Stomach smooth muscle (tissue), 2 donors: ENCODE measurements around the gene LRRC8C.

Source experiments
- H3K27ac ChIP-seq: one replicate; pipeline ENCODE4 v1.7.0; 2013; ENCODE audit warnings: mild to moderate bottlenecking, low read length, inconsistent platforms
- H3K27me3 ChIP-seq, 2 donors: one replicate each; pipeline ENCODE4 v1.7.0; 2013; ENCODE audit warnings: low read length in 2 of 2; ENCODE audit not compliant: insufficient read depth in 2 of 2, control insufficient read depth in 1 of 2
- H3K36me3 ChIP-seq, 2 donors: one replicate each; pipeline ENCODE4 v1.7.0; 2013; ENCODE audit warnings: low read length in 2 of 2; ENCODE audit not compliant: control insufficient read depth in 2 of 2, insufficient read depth in 2 of 2
- H3K4me1 ChIP-seq: one replicate; pipeline ENCODE4 v1.7.0; 2013; ENCODE audit warnings: low read length; ENCODE audit not compliant: control insufficient read depth, insufficient read depth
- H3K4me3 ChIP-seq, 2 donors: one replicate each; pipeline ENCODE4 v1.7.0; 2013; ENCODE audit warnings: low read length in 2 of 2
- H3K9ac ChIP-seq, 2 donors: one replicate each; pipeline ENCODE4 v1.7.0; 2013; ENCODE audit warnings: low read length in 2 of 2, mild to moderate bottlenecking in 1 of 2
- H3K9me3 ChIP-seq, 2 donors: one replicate each; pipeline ENCODE4 v1.7.0; 2013; ENCODE audit warnings: low read length in 2 of 2; ENCODE audit not compliant: control insufficient read depth in 2 of 2
- donor health status: healthy.
- donor health status: Pancreatic carcinoma.

The LRRC8C gene

DNA sequence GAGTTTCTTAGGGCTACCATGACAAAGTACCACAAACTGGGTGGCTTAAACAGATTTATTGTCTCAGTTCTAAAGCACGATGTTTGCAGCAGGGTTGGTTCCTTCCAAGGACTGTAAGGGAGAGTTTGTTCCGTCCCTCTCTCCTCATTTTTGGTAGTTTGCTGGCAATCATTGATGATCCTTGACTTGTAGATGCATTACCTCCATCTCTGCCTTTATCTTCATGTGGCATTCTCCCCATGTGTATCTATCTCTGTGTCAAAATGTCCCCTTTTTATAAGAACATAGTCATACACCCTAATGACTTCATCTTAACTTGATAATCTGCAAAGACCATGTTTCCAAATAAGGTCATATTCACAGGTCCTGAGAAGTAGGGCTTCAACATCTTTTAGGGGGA lies 90.2 kb downstream of the LRRC8C start:
- H3K27ac ChIP-seq: no peak overlapping the region
- H3K4me1 ChIP-seq: peaks cover 5% of the 10 kb centered on the region

DNA sequence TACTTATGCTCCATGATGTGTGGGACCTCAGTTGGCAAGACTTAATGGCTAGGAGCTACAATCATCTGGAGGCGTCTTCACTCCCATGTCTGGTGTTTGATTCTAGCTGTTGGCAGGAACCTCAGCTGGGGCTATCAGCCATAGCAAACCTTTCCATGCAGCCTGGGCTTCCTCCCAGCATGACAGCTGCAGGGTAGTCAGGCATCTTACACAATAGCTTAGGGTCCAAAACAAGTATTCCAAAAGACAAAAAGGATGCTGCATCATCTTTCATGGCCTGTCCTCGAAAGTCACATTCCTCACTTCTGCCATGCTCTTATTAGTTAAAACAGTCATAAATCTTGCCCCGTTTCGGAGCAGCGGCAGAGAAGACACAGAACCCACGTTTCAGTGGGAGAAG lies 90.9 kb downstream of the LRRC8C start:
- H3K27ac ChIP-seq: no peak overlapping the region
- H3K27me3 ChIP-seq: no peaks in the 10 kb centered on the region
- H3K9ac ChIP-seq: no peak overlapping the region
- peaks cover 5% of the 10 kb centered on the region for H3K4me1 ChIP-seq
- H3K4me3 ChIP-seq: no peak overlapping the region
- H3K36me3 ChIP-seq: no peaks in the 10 kb centered on the region
- no peaks in the 10 kb centered on the region for H3K9me3 ChIP-seq

More for the DNA sequence above, 90.2 kb downstream of the LRRC8C start:
- Histone ChIP-seq H3K9me3 (no peaks in the 10 kb centered on the region), H3K4me3 (no peak overlapping the region), H3K9ac (no peak overlapping the region), H3K36me3 (no peaks in the 10 kb centered on the region), H3K27me3 (no peaks in the 10 kb centered on the region)

DNA sequence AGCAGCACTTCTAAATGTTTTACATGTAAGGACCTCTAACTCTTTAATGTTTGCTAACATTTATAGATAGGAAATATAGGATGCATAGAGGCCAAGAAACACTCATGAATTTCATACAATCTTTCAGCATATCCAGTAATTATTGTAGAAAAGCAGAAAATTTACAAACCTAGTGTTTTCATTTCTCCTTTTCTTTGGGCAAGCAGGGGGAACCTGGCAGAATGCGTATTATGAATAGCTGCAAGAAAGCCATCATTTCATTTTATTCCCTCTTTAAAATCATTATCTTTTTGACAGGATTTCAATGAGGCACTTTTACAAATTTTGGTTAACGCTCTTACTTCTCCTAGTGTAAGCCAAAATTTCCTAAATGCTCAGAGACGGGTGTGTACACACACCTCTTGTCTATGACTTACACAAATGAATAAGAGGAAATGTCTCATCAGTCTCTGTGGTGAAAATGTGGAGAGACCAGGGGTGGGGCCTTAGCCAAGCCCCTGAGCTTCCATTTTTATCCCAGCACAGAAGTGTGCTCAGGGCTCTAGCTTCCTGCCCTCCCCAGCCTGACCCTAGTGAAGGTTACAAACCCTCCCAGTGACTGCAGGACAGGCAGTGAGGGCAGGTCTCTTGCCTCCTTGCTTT lies 91.6 kb downstream of the LRRC8C start:
- H3K36me3 ChIP-seq: no peaks in the 10 kb centered on the region
- H3K4me1 ChIP-seq: peaks cover 5% of the 10 kb centered on the region
- no peak overlapping the region for H3K9ac ChIP-seq
- H3K4me3 ChIP-seq: peak overlapping the region in 1 of 2 donors; percentile 15
- H3K27ac ChIP-seq: no peak overlapping the region
- H3K27me3 ChIP-seq: no peaks in the 10 kb centered on the region
- H3K9me3 ChIP-seq: no peaks in the 10 kb centered on the region

DNA sequence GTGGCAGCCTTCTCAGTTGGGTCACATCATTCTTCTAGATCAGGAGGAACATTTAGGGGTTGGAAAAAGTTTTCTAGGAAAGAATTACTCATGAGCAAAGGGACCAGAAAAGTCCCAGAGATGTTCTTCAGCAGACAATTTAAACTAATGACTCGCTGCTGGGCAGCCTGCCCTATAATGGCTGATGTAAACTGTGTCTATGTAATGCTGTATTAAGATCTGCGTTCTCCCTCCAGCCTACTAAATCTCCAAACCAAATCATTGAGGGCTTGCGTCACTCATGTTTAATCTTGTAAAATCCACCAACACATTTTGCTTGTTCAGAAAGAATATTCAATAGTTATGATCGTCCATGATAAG lies 92.1 kb downstream of the LRRC8C start:
- no peaks in the 10 kb centered on the region for H3K27me3 ChIP-seq
- no peak overlapping the region for H3K9ac ChIP-seq
- H3K27ac ChIP-seq: no peak overlapping the region
- H3K9me3 ChIP-seq: no peaks in the 10 kb centered on the region
- H3K36me3 ChIP-seq: no peaks in the 10 kb centered on the region
- no peak overlapping the region for H3K4me3 ChIP-seq
- H3K4me1 ChIP-seq: peaks cover 5% of the 10 kb centered on the region

DNA sequence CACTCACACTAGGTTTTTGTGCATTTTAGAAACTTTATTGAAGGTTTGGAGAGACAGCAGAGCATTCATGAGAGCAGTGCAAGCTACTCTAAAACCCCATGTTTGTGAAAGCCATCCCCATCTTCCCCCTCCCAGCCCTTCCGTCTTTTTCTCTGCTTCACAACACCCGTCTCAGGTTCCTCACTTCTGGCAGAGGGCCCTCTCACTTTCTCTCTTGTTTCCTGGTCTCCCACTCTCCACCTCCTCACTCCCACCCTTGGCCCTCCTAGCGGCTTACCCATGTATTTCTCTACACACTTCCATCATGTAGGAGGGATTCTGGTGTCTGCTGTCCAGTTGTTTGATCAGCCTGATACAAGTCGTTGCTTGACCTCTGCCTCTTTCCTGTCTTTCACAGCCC lies 92.7 kb downstream of the LRRC8C start:
- no peak overlapping the region for H3K27ac ChIP-seq
- no peaks in the 10 kb centered on the region for H3K27me3 ChIP-seq
- H3K4me1 ChIP-seq: peaks cover 5% of the 10 kb centered on the region

DNA sequence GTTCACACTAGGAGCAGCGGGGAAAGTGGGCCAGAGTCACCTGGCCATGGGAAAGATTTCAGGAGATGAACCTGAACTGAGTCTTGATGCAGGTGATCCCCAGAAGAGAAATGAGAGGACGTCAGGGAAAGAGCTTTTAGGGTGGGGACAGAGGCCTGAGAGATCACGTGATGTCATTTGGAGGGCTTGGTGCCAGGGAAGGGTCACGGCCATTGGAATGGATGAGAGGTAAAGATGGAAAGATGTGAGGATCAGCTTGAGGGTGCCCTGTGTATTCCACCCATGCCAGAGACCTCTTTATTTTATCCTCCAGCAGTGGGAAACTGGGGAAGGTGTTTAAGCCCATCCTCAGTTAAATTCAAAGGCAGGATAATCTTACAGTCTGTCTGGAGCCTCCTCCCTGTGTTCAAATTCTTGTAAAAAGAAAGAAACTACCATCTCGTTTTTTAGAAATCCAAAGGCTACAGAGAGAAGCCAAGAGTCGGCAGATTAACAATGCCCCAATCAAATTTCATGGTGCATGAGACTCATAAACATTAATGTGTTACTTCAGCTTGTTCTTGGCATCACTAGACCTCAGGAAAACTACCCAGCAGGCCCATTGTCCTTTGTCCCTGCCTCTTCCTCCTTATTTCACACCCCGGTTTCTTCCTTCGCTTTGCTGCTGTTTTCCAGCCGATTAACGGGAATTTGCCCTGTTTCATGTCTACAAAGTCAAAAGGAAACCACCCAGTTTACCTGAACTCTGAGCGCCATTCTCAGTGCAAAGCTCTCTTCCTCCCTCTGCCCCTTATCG lies 94.8 kb downstream of the LRRC8C start:
- Histone ChIP-seq H3K4me3 (no peak overlapping the region), H3K4me1 (peaks cover 5% of the 10 kb centered on the region), H3K9ac (no peak overlapping the region), H3K9me3 (no peaks in the 10 kb centered on the region), H3K36me3 (no peaks in the 10 kb centered on the region), H3K27me3 (no peaks in the 10 kb centered on the region), H3K27ac (no peak overlapping the region)

More for the DNA sequence above, 92.7 kb downstream of the LRRC8C start:
- Histone ChIP-seq H3K36me3 (no peaks in the 10 kb centered on the region), H3K9ac (no peak overlapping the region), H3K4me3 (no peak overlapping the region), H3K9me3 (no peaks in the 10 kb centered on the region)

DNA sequence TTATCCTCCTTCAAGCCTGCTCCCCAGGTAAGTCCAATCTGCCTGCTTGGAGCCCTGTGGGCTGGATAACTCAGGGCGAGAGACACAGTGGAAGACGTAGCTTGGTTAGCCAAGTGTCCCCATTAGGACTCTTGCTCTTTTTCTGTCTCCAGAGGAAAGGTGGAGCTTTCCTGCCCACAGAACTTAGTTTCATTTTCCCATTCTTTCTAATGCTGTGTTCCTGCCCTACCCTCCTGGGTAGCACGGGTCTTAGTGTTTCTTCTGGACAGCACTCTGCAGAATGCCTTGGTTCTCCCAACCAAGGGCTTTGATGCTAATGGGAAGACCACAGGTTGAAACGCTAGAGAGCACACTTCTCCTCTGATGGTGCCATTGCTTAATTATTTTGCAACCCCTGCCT lies 95.5 kb downstream of the LRRC8C start:
- Histone ChIP-seq H3K27me3 (no peaks in the 10 kb centered on the region), H3K4me1 (peaks cover 5% of the 10 kb centered on the region), H3K27ac (no peak overlapping the region), H3K4me3 (no peak overlapping the region), H3K36me3 (no peaks in the 10 kb centered on the region), H3K9ac (no peak overlapping the region), H3K9me3 (no peaks in the 10 kb centered on the region)

DNA sequence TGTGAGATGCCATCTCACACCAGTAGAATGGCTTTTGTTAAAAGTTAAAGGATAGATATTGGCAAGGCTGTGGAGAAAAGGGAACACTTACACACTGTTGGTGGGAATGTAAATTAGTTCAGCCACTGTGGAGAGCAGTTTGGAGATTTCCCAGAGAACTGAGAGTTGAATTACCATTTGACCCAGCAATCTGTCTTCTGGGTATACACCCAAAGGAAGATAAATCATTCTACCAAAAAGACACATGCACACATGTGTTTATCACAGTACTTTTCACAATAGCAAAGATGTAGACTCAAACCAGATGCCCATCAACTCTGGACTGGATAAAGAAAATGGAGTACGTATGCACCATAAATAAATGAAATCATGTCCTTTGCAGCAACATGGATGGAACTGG lies 99.3 kb downstream of the LRRC8C start:
- Histone ChIP-seq H3K4me1 (no peaks in the 10 kb centered on the region), H3K9ac (no peak overlapping the region), H3K9me3 (no peaks in the 10 kb centered on the region), H3K27ac (no peak overlapping the region), H3K36me3 (no peaks in the 10 kb centered on the region), H3K4me3 (no peak overlapping the region), H3K27me3 (no peaks in the 10 kb centered on the region)

DNA sequence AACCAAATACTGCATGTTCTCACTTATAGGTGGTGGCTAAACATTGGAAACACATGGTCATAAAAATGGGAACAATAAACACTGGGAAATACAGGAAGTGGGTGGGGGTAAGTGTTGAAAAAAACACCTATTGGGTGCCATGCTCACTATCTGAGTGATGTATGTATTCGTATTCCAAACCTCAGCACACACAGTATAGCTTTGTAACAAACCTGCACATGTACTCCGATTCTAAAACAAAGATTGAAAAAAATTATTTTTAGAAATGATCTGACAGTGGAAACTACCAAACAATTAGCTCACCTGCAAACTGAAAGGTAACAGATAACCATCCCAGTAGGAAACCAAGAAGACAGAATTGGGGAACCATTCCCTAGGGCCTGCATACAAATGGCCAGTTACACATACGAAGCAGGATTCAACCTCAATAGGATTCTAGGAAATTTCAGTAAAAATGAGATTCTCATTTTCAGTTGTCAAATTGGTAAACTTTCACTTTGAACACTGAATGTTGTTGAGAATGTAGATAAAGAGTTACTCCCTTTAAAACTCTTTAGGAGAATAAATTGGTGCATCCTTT lies 99.8 kb downstream of the LRRC8C start:
- H3K9ac ChIP-seq: no peak overlapping the region
- H3K9me3 ChIP-seq: no peaks in the 10 kb centered on the region
- no peak overlapping the region for H3K4me3 ChIP-seq
- no peaks in the 10 kb centered on the region for H3K36me3 ChIP-seq
- no peak overlapping the region for H3K27ac ChIP-seq
- H3K27me3 ChIP-seq: no peaks in the 10 kb centered on the region
- no peaks in the 10 kb centered on the region for H3K4me1 ChIP-seq

DNA sequence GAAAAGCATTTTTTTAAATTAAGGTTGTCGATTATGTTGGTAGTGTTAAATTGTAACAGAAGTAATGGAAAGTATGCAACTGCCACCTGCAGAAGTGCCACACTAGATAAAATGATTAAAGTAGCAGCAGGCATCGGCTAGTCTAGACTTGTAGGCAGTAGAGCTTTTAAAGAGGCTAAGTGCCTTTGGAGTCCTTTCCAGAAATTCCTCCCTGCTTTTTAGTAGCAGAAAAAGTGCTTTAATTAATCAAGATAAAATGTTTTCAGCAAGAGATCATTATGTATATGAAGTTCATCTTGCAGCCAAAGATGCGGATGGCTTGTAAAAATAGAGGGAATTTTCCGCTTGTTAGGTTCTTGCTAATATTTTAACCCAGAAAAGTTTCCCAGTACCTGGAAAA lies 100.8 kb downstream of the LRRC8C start:
- H3K27ac ChIP-seq: no peak overlapping the region
- no peak overlapping the region for H3K4me3 ChIP-seq
- H3K36me3 ChIP-seq: no peaks in the 10 kb centered on the region
- H3K4me1 ChIP-seq: no peaks in the 10 kb centered on the region
- no peak overlapping the region for H3K9ac ChIP-seq
- no peaks in the 10 kb centered on the region for H3K27me3 ChIP-seq
- H3K9me3 ChIP-seq: no peaks in the 10 kb centered on the region

DNA sequence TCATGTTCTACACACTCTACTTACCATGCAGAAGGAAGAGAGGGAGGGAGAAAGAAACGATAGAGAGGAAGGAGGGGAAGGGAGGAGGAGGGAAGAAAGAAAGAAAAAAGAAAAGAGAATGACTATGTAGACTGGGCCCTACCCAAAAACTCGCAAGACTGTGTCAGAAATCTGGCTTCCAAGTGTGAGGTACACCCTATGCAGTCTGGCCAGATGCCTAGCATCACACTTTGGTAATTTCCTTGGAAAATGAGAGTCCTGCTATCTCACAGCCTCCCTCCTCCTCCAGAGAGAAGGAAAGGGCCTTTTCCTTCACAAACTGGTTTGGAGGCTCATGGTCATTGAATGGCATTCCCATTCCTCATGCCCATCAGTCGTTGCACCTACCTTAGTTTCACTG lies 101.5 kb downstream of the LRRC8C start:
- no peaks in the 10 kb centered on the region for H3K36me3 ChIP-seq
- no peak overlapping the region for H3K4me3 ChIP-seq
- H3K9me3 ChIP-seq: no peaks in the 10 kb centered on the region
- H3K4me1 ChIP-seq: no peaks in the 10 kb centered on the region
- no peaks in the 10 kb centered on the region for H3K27me3 ChIP-seq
- H3K27ac ChIP-seq: no peak overlapping the region
- no peak overlapping the region for H3K9ac ChIP-seq
